Skeletal muscle tissue (tissue), 4 donors: ENCODE data around the gene DPY30. TPM values are rescaled to one million over a fixed set of nuclear protein-coding genes. Genes with fewer than 3 reads are reported as not detected.

Experiments used
- H3K27ac ChIP-seq: one replicate; pipeline ENCODE4 v1.7.0; 2013; ENCODE audit warnings: mild to moderate bottlenecking, low read depth, low read length, inconsistent platforms
- H3K27me3 ChIP-seq, 3 donors: one replicate each; pipeline ENCODE4 v1.7.0; 2013; ENCODE audit warnings: low read length in 3 of 3; ENCODE audit not compliant: control insufficient read depth in 3 of 3, insufficient read depth in 3 of 3
- H3K36me3 ChIP-seq, 3 donors: one replicate each; pipeline ENCODE4 v1.7.0; 2013; ENCODE audit warnings: low read length in 3 of 3; ENCODE audit not compliant: control insufficient read depth in 3 of 3, insufficient read depth in 3 of 3
- H3K4me1 ChIP-seq, 3 donors: one replicate each; pipeline ENCODE4 v1.7.0; 2013; ENCODE audit warnings: low read length in 3 of 3, mild to moderate bottlenecking in 3 of 3; ENCODE audit not compliant: control insufficient read depth in 3 of 3, insufficient read depth in 3 of 3
- H3K4me3 ChIP-seq, 3 donors: one replicate each; pipeline ENCODE4 v1.7.0; 2013; ENCODE audit warnings: low read length in 3 of 3
- H3K9ac ChIP-seq, 3 donors: one replicate each; pipeline ENCODE4 v1.7.0; 2013; ENCODE audit warnings: low read length in 3 of 3, mild to moderate bottlenecking in 3 of 3, moderate library complexity in 2 of 3, low read depth in 1 of 3
- H3K9me3 ChIP-seq, 3 donors: one replicate each; pipeline ENCODE4 v1.7.0; 2013; ENCODE audit warnings: low read length in 3 of 3; ENCODE audit not compliant: control insufficient read depth in 3 of 3
- total RNA-seq: library from RNA; depleted of rRNA; stranded (reverse); fragments of >200 nt; gene quantifications from one replicate; pipeline ENCODE4 v1.2.3, GENCODE V29; 2014
- donor health status: Osteomylitis.

DPY30 gene
- 25.1 TPM for total RNA-seq

- Histone ChIP-seq H3K27ac (peak within 1 kb of the TSS; percentile 51), H3K4me3 (peak within 1 kb of the TSS; percentile 58 to 95 (median 79)), H3K4me1 (peaks cover 3 to 9% (median 6%) of the 10 kb centered on the region in 3 donors), H3K36me3 (peaks cover 2 to 9% (median 4%) of the 10 kb centered on the region in 3 donors), H3K9me3 (no peaks in the 10 kb centered on the region), H3K9ac (peak within 1 kb of the TSS; percentile 36 to 94 (median 89)), H3K27me3 (no peaks in the 10 kb centered on the region)
These were observed at the start of gene DPY30 for GRCh38 chr2:32039447-32040219. Gene DPY30, minus strand, starts transcription at chr2:32039805. Its CDS starts 349 bp downstream, at chr2:32039456.

GRCh38 chr2:32074134-32074506, 34.5 kb upstream of the DPY30 start:
- Histone ChIP-seq H3K9me3 (no peaks in the 10 kb centered on the region), H3K4me3 (no peak overlapping the region), H3K4me1 (no peaks in the 10 kb centered on the region), H3K9ac (no peak overlapping the region), H3K27ac (no peak overlapping the region), H3K36me3 (peaks cover 2 to 5% (median 4%) of the 10 kb centered on the region in 3 donors), H3K27me3 (no peaks in the 10 kb centered on the region)

DNA sequence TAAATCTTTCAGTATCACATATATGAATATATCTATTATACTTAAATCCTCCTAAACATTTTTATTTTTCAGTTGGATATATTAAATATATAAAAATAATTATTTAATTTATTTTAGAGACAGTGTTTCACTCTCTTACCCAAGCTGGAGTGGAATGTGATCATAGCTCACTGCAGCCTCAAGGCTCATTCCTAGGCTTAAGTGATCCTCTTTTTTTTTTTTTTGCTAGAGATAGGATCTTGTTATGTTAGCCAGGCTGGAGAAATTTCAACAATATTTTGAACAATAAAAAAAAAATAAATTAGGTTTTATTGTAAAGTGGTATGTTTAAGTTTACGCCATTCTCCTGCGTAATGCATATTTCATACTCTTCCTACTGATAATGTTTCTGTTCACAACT, 27.9 kb upstream of the DPY30 start:
- Histone ChIP-seq H3K4me3 (no peak overlapping the region), H3K4me1 (peaks cover 2 to 11% (median 9%) of the 10 kb centered on the region in 3 donors), H3K36me3 (peaks cover 0 to 5% (median 4%) of the 10 kb centered on the region in 3 donors), H3K27ac (no peak overlapping the region), H3K9me3 (no peaks in the 10 kb centered on the region), H3K27me3 (no peaks in the 10 kb centered on the region), H3K9ac (no peak overlapping the region)

GRCh38 chr2:32064713-32065112, 25.1 kb upstream of the DPY30 start:
- Histone ChIP-seq H3K27me3 (no peaks in the 10 kb centered on the region), H3K36me3 (no peaks in the 10 kb centered on the region), H3K9me3 (no peaks in the 10 kb centered on the region), H3K4me3 (peak overlapping the region; percentile 76 to 96 (median 88)), H3K27ac (peak overlapping the region; percentile 83), H3K9ac (peak overlapping the region; percentile 75 to 88 (median 84)), H3K4me1 (peaks cover 2 to 11% (median 11%) of the 10 kb centered on the region in 3 donors)

DNA sequence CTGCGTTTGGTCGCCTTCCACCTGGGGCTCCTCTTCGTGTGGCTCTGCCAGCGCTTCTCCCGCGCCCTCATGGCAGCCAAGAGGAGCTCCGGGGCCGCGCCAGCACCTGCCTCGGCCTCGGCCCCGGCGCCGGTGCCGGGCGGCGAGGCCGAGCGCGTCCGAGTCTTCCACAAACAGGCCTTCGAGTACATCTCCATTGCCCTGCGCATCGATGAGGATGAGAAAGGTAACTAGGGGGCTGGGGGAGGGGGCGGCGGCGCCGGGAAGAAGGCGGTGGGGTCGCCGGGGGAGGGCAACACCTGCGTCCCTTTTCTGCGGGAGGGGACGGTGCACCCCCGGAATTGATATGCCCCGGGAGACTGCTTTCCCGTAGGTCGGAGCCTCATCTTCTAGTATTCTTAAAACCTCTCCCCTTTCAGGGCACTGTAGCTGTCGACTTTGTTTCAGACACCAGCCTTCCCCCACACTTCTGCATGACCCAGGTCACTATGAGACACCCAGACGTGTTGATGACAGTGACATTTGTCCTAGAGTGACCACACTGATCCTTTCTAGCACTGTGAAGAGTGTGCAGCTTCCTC, 24.5 kb upstream of the DPY30 start:
- peaks cover 2 to 11% (median 11%) of the 10 kb centered on the region in 3 donors for H3K4me1 ChIP-seq
- no peaks in the 10 kb centered on the region for H3K27me3 ChIP-seq
- H3K4me3 ChIP-seq: peak overlapping the region; percentile 76 to 96 (median 88)
- no peaks in the 10 kb centered on the region for H3K9me3 ChIP-seq
- H3K36me3 ChIP-seq: no peaks in the 10 kb centered on the region
- peak overlapping the region; percentile 83 for H3K27ac ChIP-seq
- H3K9ac ChIP-seq: peak overlapping the region; percentile 75 to 88 (median 84)

DNA sequence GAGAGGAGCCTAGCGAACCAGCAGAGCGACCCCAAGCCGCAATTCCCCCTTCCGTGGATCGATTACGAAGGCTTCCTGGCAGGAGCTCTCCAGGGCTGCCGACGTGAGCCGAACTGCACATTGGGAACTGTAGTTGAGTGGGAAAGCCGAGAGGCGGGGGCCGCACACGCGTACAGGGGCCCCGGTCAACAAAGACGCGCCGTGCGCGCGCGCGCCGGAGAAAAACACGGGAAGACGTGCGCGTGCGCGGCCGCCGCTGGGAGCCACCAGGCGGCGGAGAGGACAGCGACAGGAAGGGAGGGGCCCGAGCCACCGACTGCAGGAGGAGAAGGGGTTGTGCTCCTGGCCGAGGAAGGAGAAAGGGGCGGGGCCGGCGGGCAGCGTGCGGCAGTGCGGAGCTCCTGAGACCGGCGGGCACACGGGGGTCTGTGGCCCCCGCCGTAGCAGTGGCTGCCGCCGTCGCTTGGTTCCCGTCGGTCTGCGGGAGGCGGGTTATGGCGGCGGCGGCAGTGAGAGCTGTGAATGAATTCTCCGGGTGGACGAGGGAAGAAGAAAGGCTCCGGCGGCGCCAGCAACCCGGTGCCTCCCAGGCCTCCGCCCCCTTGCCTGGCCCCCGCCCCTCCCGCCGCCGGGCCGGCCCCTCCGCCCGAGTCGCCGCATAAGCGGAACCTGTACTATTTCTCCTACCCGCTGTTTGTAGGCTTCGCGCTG, 23.9 kb upstream of the DPY30 start, which contains the start of gene SPAST:
Gene SPAST (plus strand): TSS at position 247 of the 711 bp plus-strand sequence. CDS start 276 bp downstream, at position 523.
- H3K36me3 ChIP-seq: no peaks in the 10 kb centered on the region
- H3K4me1 ChIP-seq: peaks cover 2 to 11% (median 11%) of the 10 kb centered on the region in 3 donors

GRCh38 chr2:32061973-32062861, 22.6 kb upstream of the DPY30 start:
- Histone ChIP-seq H3K4me3 (peak overlapping the region; percentile 76 to 96 (median 88)), H3K36me3 (no peaks in the 10 kb centered on the region), H3K4me1 (peaks cover 2 to 11% (median 11%) of the 10 kb centered on the region in 3 donors), H3K27me3 (no peaks in the 10 kb centered on the region), H3K27ac (peak overlapping the region; percentile 32), H3K9me3 (no peaks in the 10 kb centered on the region), H3K9ac (peak overlapping the region in 2 of 3 donors; percentile 88 to 93)

More for the DNA sequence above, 23.9 kb upstream of the DPY30 start, which contains the start of gene SPAST:
- Histone ChIP-seq H3K9me3 (no peaks in the 10 kb centered on the region), H3K9ac (peak within 1 kb of the TSS; percentile 77 to 93 (median 88)), H3K4me3 (peak within 1 kb of the TSS; percentile 76 to 96 (median 88)), H3K27ac (peak within 1 kb of the TSS; percentile 83), H3K27me3 (no peaks in the 10 kb centered on the region)

GRCh38 chr2:32061430-32061829, 21.8 kb upstream of the DPY30 start:
- H3K4me3 ChIP-seq: no peak overlapping the region
- H3K9me3 ChIP-seq: no peaks in the 10 kb centered on the region
- no peak overlapping the region for H3K27ac ChIP-seq
- H3K4me1 ChIP-seq: peaks cover 2 to 11% (median 11%) of the 10 kb centered on the region in 3 donors
- no peaks in the 10 kb centered on the region for H3K27me3 ChIP-seq
- no peak overlapping the region for H3K9ac ChIP-seq
- H3K36me3 ChIP-seq: no peaks in the 10 kb centered on the region

DNA sequence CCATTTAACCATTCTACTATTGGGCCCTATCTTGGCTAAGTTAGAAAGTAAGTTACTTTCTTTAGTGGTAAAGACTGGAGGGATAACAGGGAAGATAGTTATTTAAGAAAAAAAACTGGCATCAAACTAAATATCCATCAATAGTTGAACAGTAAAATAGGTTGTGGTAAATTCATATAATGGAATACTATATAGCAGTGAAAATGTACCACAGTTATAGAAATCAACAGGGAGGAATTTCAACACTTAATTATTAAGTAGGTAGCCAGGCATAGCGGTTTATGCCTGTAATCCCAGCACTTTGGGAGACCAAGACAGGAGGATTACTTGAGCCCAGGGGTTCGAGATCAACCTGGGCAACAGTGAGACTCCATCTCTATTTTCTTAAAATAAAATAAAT, 20.7 kb upstream of the DPY30 start:
- H3K27ac ChIP-seq: no peak overlapping the region
- H3K9ac ChIP-seq: no peak overlapping the region
- H3K27me3 ChIP-seq: no peaks in the 10 kb centered on the region
- no peaks in the 10 kb centered on the region for H3K36me3 ChIP-seq
- no peaks in the 10 kb centered on the region for H3K9me3 ChIP-seq
- H3K4me3 ChIP-seq: no peak overlapping the region
- peaks cover 2 to 11% (median 10%) of the 10 kb centered on the region in 3 donors for H3K4me1 ChIP-seq
